ENCODE data around the gene SNRNP25.

Gene SNRNP25

DNA sequence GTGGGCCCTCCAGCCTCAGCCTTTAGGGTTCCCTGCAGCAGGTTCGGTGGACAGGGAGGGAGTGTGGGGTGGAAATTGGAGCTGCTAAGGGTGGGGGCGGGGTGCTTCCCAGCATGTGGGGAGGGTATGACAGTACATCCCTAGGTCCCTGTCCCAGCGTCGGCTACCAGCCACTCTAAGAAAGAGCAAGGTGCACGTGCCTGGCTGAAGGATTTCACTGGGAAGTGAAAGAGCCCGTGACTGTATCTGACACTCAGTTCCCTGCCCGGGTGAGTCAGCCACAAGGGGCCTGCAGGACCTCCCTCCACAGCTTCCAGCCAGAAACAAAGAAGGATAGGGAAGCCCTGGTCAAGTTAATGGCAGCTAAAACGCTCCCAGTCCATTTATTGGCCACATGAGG is 4.1 kb downstream of the SNRNP25 start:
- no peak for DNase-seq (ENCODE audit: low spot score)
- no peak for TF ChIP-seq CTCF (IDR thresholded peaks at IDR 0.05; ENCODE audit: extremely low read depth, insufficient read depth, missing control alignments)
- in situ Hi-C loops (cut with MboI; ENCODE audit: low pct_unique_long_range_greater_than_20kb, low sequenced_read_pairs, unreplicated experiment) = no loop called here

GRCh38 chr16:58491-59439 is 5.1 kb downstream of the SNRNP25 start:
- no peak for TF ChIP-seq CTCF (IDR thresholded peaks at IDR 0.05; ENCODE audit: extremely low read depth, insufficient read depth, missing control alignments)
- in situ Hi-C loops (cut with MboI; ENCODE audit: low pct_unique_long_range_greater_than_20kb, low sequenced_read_pairs, unreplicated experiment) = no loop called here
- no peak for DNase-seq (ENCODE audit: low spot score)

DNA sequence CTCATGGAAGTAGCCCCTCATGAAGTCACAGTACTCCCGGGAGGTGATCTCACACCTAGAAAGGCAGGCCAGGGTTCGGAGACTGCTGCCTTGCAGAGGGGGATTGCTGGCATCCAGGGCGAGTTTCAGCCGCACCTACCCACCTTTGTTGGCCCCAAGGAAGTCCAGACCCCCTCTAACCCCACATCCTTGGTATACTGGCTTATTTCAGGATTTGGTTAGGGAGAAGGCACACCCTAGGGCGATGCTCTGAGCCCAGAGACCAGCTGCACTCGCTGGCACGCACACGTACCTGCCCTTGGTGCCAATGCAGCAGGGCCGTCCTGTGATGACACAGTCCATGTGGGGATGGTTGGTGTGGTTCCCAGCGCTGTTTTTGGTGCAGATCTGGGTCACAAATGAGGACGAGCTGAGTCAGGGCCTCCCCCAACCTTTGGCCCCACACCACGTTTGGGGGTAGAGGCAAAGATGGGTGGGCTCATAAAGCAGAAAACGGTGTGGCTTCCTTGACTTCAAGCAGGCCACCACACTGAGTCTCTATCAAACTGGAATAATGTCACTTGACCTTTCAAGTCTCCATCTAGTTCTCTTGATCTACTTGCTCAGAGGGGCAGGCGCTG is 5.9 kb downstream of the SNRNP25 start:
- in situ Hi-C loops (cut with MboI; ENCODE audit: low pct_unique_long_range_greater_than_20kb, low sequenced_read_pairs, unreplicated experiment) = no loop called here
- DNase-seq (ENCODE audit: low spot score) = no peak
- no peak for TF ChIP-seq CTCF (IDR thresholded peaks at IDR 0.05; ENCODE audit: extremely low read depth, insufficient read depth, missing control alignments)

DNA sequence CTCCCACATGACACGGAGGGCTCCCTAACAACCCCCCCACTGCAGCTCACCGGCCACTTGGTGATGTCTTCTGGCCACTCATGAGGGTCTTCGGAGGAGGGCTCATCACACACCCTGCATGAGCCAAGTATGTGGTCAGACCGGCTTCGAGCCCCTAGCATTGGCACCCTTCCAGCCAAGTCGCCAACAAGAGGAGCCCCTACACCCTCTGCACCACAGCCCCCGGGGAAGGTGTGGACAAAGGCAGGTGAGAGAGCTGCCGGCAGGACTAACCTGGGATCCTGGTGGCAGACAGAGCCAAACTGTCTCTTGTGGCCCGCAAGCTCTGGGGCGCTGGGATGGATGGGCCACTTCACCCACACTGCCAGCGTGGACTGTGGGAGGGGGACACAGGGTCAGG is 6.5 kb downstream of the SNRNP25 start:
- no peak for DNase-seq (ENCODE audit: low spot score)
- no peak for TF ChIP-seq CTCF (IDR thresholded peaks at IDR 0.05; ENCODE audit: extremely low read depth, insufficient read depth, missing control alignments)
- in situ Hi-C loops (cut with MboI; ENCODE audit: low pct_unique_long_range_greater_than_20kb, low sequenced_read_pairs, unreplicated experiment) = no loop called here

DNA sequence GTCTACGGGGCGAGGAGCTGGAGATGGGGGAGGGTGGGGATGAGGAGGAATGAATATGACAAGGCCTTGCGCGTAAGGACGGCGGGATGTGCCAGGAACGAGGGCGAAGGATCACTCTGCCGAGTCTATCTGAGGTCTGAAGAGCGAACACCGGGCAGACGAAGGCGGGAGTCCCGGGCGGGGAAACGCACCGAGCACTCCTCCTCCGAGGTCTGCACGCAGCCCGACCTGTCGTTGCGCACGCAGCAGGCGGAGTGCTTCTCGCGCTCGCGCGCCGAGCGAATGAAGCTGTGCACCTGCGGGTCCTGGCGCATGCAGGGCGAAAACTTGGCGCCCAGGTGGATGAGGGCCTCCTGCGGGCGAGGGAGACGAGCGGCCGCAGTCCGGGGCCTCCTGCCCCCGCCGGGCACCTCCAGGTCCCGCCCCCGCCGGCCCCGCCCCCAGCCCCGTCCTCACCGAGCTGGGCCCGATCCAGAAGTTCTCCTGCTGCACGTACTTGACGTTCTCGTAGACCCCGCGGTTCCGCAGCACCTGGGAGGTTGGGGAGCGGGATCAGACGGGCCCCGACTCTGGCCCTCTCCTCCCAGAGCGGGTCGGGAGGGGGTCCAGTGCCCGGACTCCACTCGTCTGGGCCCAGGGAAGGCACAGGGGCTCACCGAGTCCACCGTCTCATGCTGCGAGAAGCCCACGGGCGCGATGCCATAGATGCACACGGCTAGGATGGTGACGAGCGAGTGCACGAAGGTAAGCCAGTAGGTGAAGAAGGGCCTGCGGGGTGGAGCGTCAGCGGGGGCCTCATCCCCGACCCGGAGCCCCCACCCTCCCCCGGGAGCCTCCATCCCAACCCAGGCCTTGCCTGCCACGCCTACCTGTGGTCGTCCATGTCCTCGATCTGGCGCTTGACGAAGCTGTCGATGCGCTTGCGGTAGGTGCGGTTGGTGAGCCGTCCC is 7.6 kb downstream of the SNRNP25 start:
- in situ Hi-C loops (cut with MboI; ENCODE audit: low pct_unique_long_range_greater_than_20kb, low sequenced_read_pairs, unreplicated experiment) = no loop called here
- TF ChIP-seq CTCF (IDR thresholded peaks at IDR 0.05; ENCODE audit: extremely low read depth, insufficient read depth, missing control alignments) = no peak
- DNase-seq (ENCODE audit: low spot score) = no peak

GRCh38 chr16:61879-62281 is 8.3 kb downstream of the SNRNP25 start:
- no peak for TF ChIP-seq CTCF (IDR thresholded peaks at IDR 0.05; ENCODE audit: extremely low read depth, insufficient read depth, missing control alignments)
- no peak for DNase-seq (ENCODE audit: low spot score)
- in situ Hi-C loops (cut with MboI; ENCODE audit: low pct_unique_long_range_greater_than_20kb, low sequenced_read_pairs, unreplicated experiment) = no loop called here
